Measurements from ENCODE around the gene TIMP3. TPM values are rescaled to one million over a fixed set of nuclear protein-coding genes. Genes with fewer than 3 reads are reported as not detected.

Gene TIMP3
- total and polyA plus RNA-seq, 2 of the 4 experiments (the other 2 are of a cell fraction), result 98.8 to 179 TPM

- no peaks in the 10 kb centered on the region for H3K27me3 ChIP-seq (ENCODE audit: control insufficient read depth, insufficient read depth, low read length)
- intact Hi-C loops (cut with micrococcal nuclease) (no loop called here), in situ Hi-C loops (cut with MboI; ENCODE audit: low sequenced_read_pairs) (loop anchor here (25.0 kb wide), 1 partner anchor 853 kb away; no protein-coding TSS in a partner anchor), dilution Hi-C loops (cut with HindIII; ENCODE audit: low sequenced_read_pairs, unreplicated experiment) (no loop called here)
- H3K14ac ChIP-seq (replicated peaks; ENCODE audit: low read depth, low read length), result no peak overlapping the region
- H3K9me1 ChIP-seq (ENCODE audit: insufficient read depth, low read length), result peaks cover 54% of the 10 kb centered on the region
- peaks cover 98% of the 10 kb centered on the region for H4K20me1 ChIP-seq (ENCODE audit: insufficient read depth, low read length)
- H3K9ac ChIP-seq (ENCODE audit: low read depth, low read length), result no peak overlapping the region
- H3K56ac ChIP-seq (ENCODE audit: extremely low read depth, insufficient read depth, low read length), result no peak overlapping the region
- POLR2A ChIA-PET (ENCODE audit: unreplicated experiment), result no interaction called here
- peaks cover 55 to 98% of the 10 kb centered on the region in 2 experiments for H3K79me1 ChIP-seq (ENCODE audit: low read depth in 1 of 2, low read length in 2 of 2)
- no peak for DNase-seq
- no peak overlapping the region for H3K4me3 ChIP-seq (ENCODE audit: insufficient read depth, low read depth, low read length)
- ATAC-seq (ENCODE audit: low read depth), result no peak
- peaks cover 60% of the 10 kb centered on the region for H3K36me3 ChIP-seq (ENCODE audit: control insufficient read depth, insufficient read depth, low read length)
- no peak overlapping the region for H2BK120ac ChIP-seq (ENCODE audit: low read depth, low read length)
- WGBS, 2 experiments (ENCODE audit: extremely low coverage in 2 of 2, insufficient read length in 1 of 2), result no CpG with 5 or more reads among the region's 4 CpGs
- H2AK5ac ChIP-seq (ENCODE audit: low read depth, low read length), result no peak overlapping the region
- H2AK9ac ChIP-seq (replicated peaks; ENCODE audit: low read depth, low read length, poor library complexity), result peak overlapping the region; percentile 52
- H3K4me1 ChIP-seq (ENCODE audit: control insufficient read depth, insufficient read depth, low read length), result peaks cover 4% of the 10 kb centered on the region; the same call in 1 of the 2 replicates
- H3K9me3 ChIP-seq (ENCODE audit: control insufficient read depth, insufficient read depth, low read length), result no peaks in the 10 kb centered on the region
- H3K27ac ChIP-seq (ENCODE audit: insufficient read depth, low read length), result no peak overlapping the region
- no peak overlapping the region for H4K8ac ChIP-seq (ENCODE audit: low read depth in 2 of 2, low read length in 2 of 2)
- no peak overlapping the region for H4K5ac ChIP-seq (ENCODE audit: low read depth, low read length)
- H4K91ac ChIP-seq (ENCODE audit: insufficient read depth, low read depth, low read length), result no peak overlapping the region
- H2BK20ac ChIP-seq (ENCODE audit: low read depth, low read length), result no peak overlapping the region
- CTCF ChIA-PET, result interaction anchor here (0.6 kb wide), 1 partner anchor 18 kb away, joined by 3 read pairs; no protein-coding TSS in a partner anchor
- 0 out of 2 replicates have a peak overlapping the region, but pooled peaks have one; percentile 52 for H3K23ac ChIP-seq (ENCODE audit: low read depth, low read length)
- no peak overlapping the region for H3K4me2 ChIP-seq (ENCODE audit: low read depth, low read length)
- H3K18ac ChIP-seq (ENCODE audit: low read depth, low read length), result no peak overlapping the region
- no peak overlapping the region for H2BK5ac ChIP-seq (ENCODE audit: low read depth, low read length, poor library complexity, severe bottlenecking)
- no peak for TF ChIP-seq ELK1 (IDR thresholded peaks at IDR 0.05; ENCODE audit: borderline replicate concordance, low read depth, low read length)
- TF ChIP-seq MAFK (IDR thresholded peaks at IDR 0.05; ENCODE audit: low read depth, low read length), result no peak
- no peak for TF ChIP-seq RFX5 (IDR thresholded peaks at IDR 0.05; ENCODE audit: low read depth, low read length)
- no peak for TF ChIP-seq MXI1 (IDR thresholded peaks at IDR 0.05; ENCODE audit: borderline replicate concordance, low read depth, low read length)
- no peak for TF ChIP-seq FOS (IDR thresholded peaks at IDR 0.05; ENCODE audit: low read depth, low read length)
- TF ChIP-seq USF2 (IDR thresholded peaks at IDR 0.05; ENCODE audit: low read depth, low read length), result no peak
- TF ChIP-seq MAZ (IDR thresholded peaks at IDR 0.05; ENCODE audit: borderline replicate concordance, low read depth, low read length), result no peak
- no peak for TF ChIP-seq RAD21 (IDR thresholded peaks at IDR 0.05; ENCODE audit: low read length)
- TF ChIP-seq NFE2L2 (IDR thresholded peaks at IDR 0.05; ENCODE audit: low read depth, low read length), result no peak
- TF ChIP-seq SMC3 (IDR thresholded peaks at IDR 0.05; ENCODE audit: low read depth, low read length), result no peak
- TF ChIP-seq POLR2A (IDR thresholded peaks at IDR 0.05; ENCODE audit: low read depth, low read length), result no peak
- no peak for TF ChIP-seq CTCF (conservative IDR thresholded peaks at IDR 0.05; ENCODE audit: low read depth, low read length)
- no peak for TF ChIP-seq RCOR1 (IDR thresholded peaks at IDR 0.05; ENCODE audit: insufficient replicate concordance, low read length)
- TF ChIP-seq BHLHE40 (IDR thresholded peaks at IDR 0.05; ENCODE audit: low read depth, low read length), result no peak
- TF ChIP-seq CHD1 (IDR thresholded peaks at IDR 0.05; ENCODE audit: low read depth, low read length), result no peak
- no peak for TF ChIP-seq CEBPB (IDR thresholded peaks at IDR 0.05; ENCODE audit: low read depth, low read length)
- no TSS peak for BruUV-seq (replicated peaks)
- H2AFZ ChIP-seq (replicated peaks; ENCODE audit: low read length, poor library complexity), result no peak overlapping the region
- no peak overlapping the region for H3K4ac ChIP-seq (ENCODE audit: low read depth, low read length)
- H2BK15ac ChIP-seq (ENCODE audit: low read depth, low read length), result no peak overlapping the region; the same call in 2 of the 3 replicates
Observed at GRCh38 chr22:32815059-32815458, 13.6 kb downstream of the TIMP3 start.

Measured in IMR-90 (cell line).